ENCODE measurements around the gene AHCYL1. TPM values are rescaled to one million over a fixed set of nuclear protein-coding genes. Genes with fewer than 3 reads are reported as not detected.

The AHCYL1 gene
- total RNA-seq, 1 experiment from 2014 or later: 89.0 TPM

GRCh38 chr1:110043016-110043415 lies 58.5 kb downstream of the AHCYL1 start:
- Histone ChIP-seq H3K27me3 (ENCODE audit: insufficient read depth, low read length) (no peaks in the 10 kb centered on the region), H2BK20ac (ENCODE audit: low read depth, low read length, poor library complexity, severe bottlenecking) (no peak overlapping the region), H2BK5ac (ENCODE audit: insufficient read length, low read length) (no peak overlapping the region), H3K79me2 (ENCODE audit: insufficient read depth, low read length) (no peaks in the 10 kb centered on the region), H3K4me1 (ENCODE audit: insufficient read depth, low read length) (no peaks in the 10 kb centered on the region), H4K5ac (ENCODE audit: insufficient read length, low read depth, low read length) (no peak overlapping the region), H2BK12ac (ENCODE audit: insufficient read length, low read depth, low read length) (no peak overlapping the region), H2BK120ac (ENCODE audit: low read depth, low read length, poor library complexity, severe bottlenecking) (no peak overlapping the region), H3K4ac (ENCODE audit: low read depth, low read length) (no peak overlapping the region), H3K23ac (ENCODE audit: insufficient read length, low read depth, low read length) (no peak overlapping the region), H3T11ph (ENCODE audit: low read length) (no peak overlapping the region), H2AFZ (ENCODE audit: low read length) (no peak overlapping the region), H3K27ac (ENCODE audit: insufficient read length, low read depth, low read length) (no peak overlapping the region), H4K91ac (ENCODE audit: insufficient read length, low read depth, low read length) (no peak overlapping the region), H3K23me2 (ENCODE audit: insufficient read length, low read depth, low read length, poor library complexity, severe bottlenecking) (no peaks in the 10 kb centered on the region), H3K9ac (ENCODE audit: extremely low read depth, insufficient read length, low read length) (no peak overlapping the region), H3K14ac (ENCODE audit: insufficient read depth, low read length) (no peak overlapping the region), H3K18ac (ENCODE audit: insufficient read length, low read depth, low read length) (no peak overlapping the region), H2BK15ac (ENCODE audit: low read depth, low read length) (no peak overlapping the region), H3K56ac (ENCODE audit: insufficient read length, low read depth, low read length) (no peak overlapping the region), H4K20me1 (ENCODE audit: control insufficient read depth, insufficient read depth, insufficient read length) (no peaks in the 10 kb centered on the region), H2AK5ac (ENCODE audit: insufficient read length, low read length) (no peak overlapping the region), H3K9me3 (ENCODE audit: control insufficient read depth, low read depth, low read length) (no peaks in the 10 kb centered on the region), H4K8ac (replicated peaks; ENCODE audit: insufficient read length, low read depth, low read length) (no peak overlapping the region), H3K4me2 (ENCODE audit: insufficient read depth, insufficient read length, low read length) (no peak overlapping the region), H3K79me1 (ENCODE audit: insufficient read depth, low read depth, low read length, poor library complexity, severe bottlenecking) (no peaks in the 10 kb centered on the region)
- TF ChIP-seq, protein P1, sequence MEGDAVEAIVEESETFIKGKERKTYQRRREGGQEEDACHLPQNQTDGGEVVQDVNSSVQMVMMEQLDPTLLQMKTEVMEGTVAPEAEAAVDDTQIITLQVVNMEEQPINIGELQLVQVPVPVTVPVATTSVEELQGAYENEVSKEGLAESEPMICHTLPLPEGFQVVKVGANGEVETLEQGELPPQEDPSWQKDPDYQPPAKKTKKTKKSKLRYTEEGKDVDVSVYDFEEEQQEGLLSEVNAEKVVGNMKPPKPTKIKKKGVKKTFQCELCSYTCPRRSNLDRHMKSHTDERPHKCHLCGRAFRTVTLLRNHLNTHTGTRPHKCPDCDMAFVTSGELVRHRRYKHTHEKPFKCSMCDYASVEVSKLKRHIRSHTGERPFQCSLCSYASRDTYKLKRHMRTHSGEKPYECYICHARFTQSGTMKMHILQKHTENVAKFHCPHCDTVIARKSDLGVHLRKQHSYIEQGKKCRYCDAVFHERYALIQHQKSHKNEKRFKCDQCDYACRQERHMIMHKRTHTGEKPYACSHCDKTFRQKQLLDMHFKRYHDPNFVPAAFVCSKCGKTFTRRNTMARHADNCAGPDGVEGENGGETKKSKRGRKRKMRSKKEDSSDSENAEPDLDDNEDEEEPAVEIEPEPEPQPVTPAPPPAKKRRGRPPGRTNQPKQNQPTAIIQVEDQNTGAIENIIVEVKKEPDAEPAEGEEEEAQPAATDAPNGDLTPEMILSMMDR (conservative IDR thresholded peaks at IDR 0.05): no peak
- Mint-ChIP-seq H3K27ac (no peak overlapping the region), H3K4me3 (no peak overlapping the region), H3K27me3 (ENCODE audit: low read depth) (no peaks in the 10 kb centered on the region), H3K36me3 (ENCODE audit: insufficient read depth in 1 of 3, low read depth in 3 of 3) (peaks cover 74 to 95% (median 94%) of the 10 kb centered on the region in 3 experiments), H3K4me1 (no peaks in the 10 kb centered on the region), H3K9me3 (no peaks in the 10 kb centered on the region)
- no peak for DNase-seq
- no CpG with 5 or more reads among the region's 10 CpGs for WGBS (ENCODE audit: extremely low coverage, insufficient read length, low lambda C conversion rate)

All from H9 (cell line).